ENCODE measurements around the gene ATP8A2.

Gene ATP8A2

GRCh38 chr13:25738342-25739196 lies 366.8 kb downstream of the ATP8A2 start:
- DNase-seq, result no peak

- DNase-seq, result no peak
Measured at GRCh38 chr13:25739376-25739775, 367.6 kb downstream of the ATP8A2 start.

GRCh38 chr13:25741796-25742195 lies 370.0 kb downstream of the ATP8A2 start:
- no peak for DNase-seq

GRCh38 chr13:25742220-25742619 lies 370.4 kb downstream of the ATP8A2 start:
- DNase-seq, result no peak

- DNase-seq, result no peak
Measured at GRCh38 chr13:25743421-25743820, 371.6 kb downstream of the ATP8A2 start.

- no peak for DNase-seq
Measured at GRCh38 chr13:25744178-25744577, 372.4 kb downstream of the ATP8A2 start.

GRCh38 chr13:25746131-25746530 lies 374.4 kb downstream of the ATP8A2 start:
- no peak for DNase-seq

- DNase-seq, result no peak
Measured at GRCh38 chr13:25752957-25753551, 381.3 kb downstream of the ATP8A2 start.

GRCh38 chr13:25753976-25754375 lies 382.2 kb downstream of the ATP8A2 start:
- DNase-seq, result no peak

GRCh38 chr13:25756251-25756650 lies 384.5 kb downstream of the ATP8A2 start:
- DNase-seq, result no peak

GRCh38 chr13:25756912-25757311 lies 385.1 kb downstream of the ATP8A2 start:
- no peak for DNase-seq

- DNase-seq, result no peak
Measured at GRCh38 chr13:25761041-25761440, 389.3 kb downstream of the ATP8A2 start.

- no peak for DNase-seq
Measured at GRCh38 chr13:25762281-25762680, 390.5 kb downstream of the ATP8A2 start.

GRCh38 chr13:25762795-25763377 lies 391.1 kb downstream of the ATP8A2 start:
- DNase-seq, result no peak

- DNase-seq, result no peak
Measured at GRCh38 chr13:25764378-25764777, 392.6 kb downstream of the ATP8A2 start.

- DNase-seq, result no peak
Measured at GRCh38 chr13:25765266-25765665, 393.5 kb downstream of the ATP8A2 start.

- DNase-seq, result no peak
Measured at GRCh38 chr13:25766576-25766975, 394.8 kb downstream of the ATP8A2 start.

- no peak for DNase-seq
Measured at GRCh38 chr13:25766991-25767390, 395.2 kb downstream of the ATP8A2 start.

GRCh38 chr13:25768376-25768775 lies 396.6 kb downstream of the ATP8A2 start:
- no peak for DNase-seq

- DNase-seq, result no peak
Measured at GRCh38 chr13:25768838-25769237, 397.1 kb downstream of the ATP8A2 start.

GRCh38 chr13:25770601-25771000 lies 398.8 kb downstream of the ATP8A2 start:
- DNase-seq, result no peak

GRCh38 chr13:25771202-25771601 lies 399.4 kb downstream of the ATP8A2 start:
- DNase-seq, result no peak

- DNase-seq, result no peak
Measured at GRCh38 chr13:25771641-25772478, 400.1 kb downstream of the ATP8A2 start.
